Measurements from ENCODE around the gene ARL11. TPM values are rescaled to one million over a fixed set of nuclear protein-coding genes. Genes with fewer than 3 reads are reported as not detected.

The ARL11 gene
- total RNA-seq, 1 donor from 2014 or later, result 0.20 TPM

- Mint-ChIP-seq H3K27ac (no peak overlapping the region), H3K27me3 (ENCODE audit: low read depth) (no peaks in the 10 kb centered on the region), H3K36me3 (no peaks in the 10 kb centered on the region), H3K9me3 (no peaks in the 10 kb centered on the region), H3K4me1 (no peaks in the 10 kb centered on the region), H3K4me3 (no peak overlapping the region)
- DNase-seq (ENCODE audit: low spot score in 2 of 2, unreplicated experiment in 2 of 2), result no peak
- TF ChIP-seq, protein P1, sequence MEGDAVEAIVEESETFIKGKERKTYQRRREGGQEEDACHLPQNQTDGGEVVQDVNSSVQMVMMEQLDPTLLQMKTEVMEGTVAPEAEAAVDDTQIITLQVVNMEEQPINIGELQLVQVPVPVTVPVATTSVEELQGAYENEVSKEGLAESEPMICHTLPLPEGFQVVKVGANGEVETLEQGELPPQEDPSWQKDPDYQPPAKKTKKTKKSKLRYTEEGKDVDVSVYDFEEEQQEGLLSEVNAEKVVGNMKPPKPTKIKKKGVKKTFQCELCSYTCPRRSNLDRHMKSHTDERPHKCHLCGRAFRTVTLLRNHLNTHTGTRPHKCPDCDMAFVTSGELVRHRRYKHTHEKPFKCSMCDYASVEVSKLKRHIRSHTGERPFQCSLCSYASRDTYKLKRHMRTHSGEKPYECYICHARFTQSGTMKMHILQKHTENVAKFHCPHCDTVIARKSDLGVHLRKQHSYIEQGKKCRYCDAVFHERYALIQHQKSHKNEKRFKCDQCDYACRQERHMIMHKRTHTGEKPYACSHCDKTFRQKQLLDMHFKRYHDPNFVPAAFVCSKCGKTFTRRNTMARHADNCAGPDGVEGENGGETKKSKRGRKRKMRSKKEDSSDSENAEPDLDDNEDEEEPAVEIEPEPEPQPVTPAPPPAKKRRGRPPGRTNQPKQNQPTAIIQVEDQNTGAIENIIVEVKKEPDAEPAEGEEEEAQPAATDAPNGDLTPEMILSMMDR (IDR thresholded peaks at IDR 0.05; ENCODE audit: unreplicated experiment), result no peak
Observed at GRCh38 chr13:49638030-49638743, 9.9 kb downstream of the ARL11 start.

- no peaks in the 10 kb centered on the region for H3K4me1 Mint-ChIP-seq
- no peaks in the 10 kb centered on the region for H3K27me3 Mint-ChIP-seq (ENCODE audit: low read depth)
- H3K4me3 Mint-ChIP-seq, result no peak overlapping the region
- H3K9me3 Mint-ChIP-seq, result no peaks in the 10 kb centered on the region
- no peaks in the 10 kb centered on the region for H3K36me3 Mint-ChIP-seq
- DNase-seq (ENCODE audit: low spot score in 2 of 2, unreplicated experiment in 2 of 2), result no peak
- TF ChIP-seq, protein P1 (IDR thresholded peaks at IDR 0.05; ENCODE audit: unreplicated experiment), result no peak
- H3K27ac Mint-ChIP-seq, result no peak overlapping the region
Observed at GRCh38 chr13:49638744-49639072, 10.4 kb downstream of the ARL11 start.

GRCh38 chr13:49641801-49642291 is 13.5 kb downstream of the ARL11 start:
- DNase-seq (ENCODE audit: low spot score in 2 of 2, unreplicated experiment in 2 of 2), result no peak
- Mint-ChIP-seq H3K9me3 (no peaks in the 10 kb centered on the region), H3K4me3 (no peak overlapping the region), H3K36me3 (no peaks in the 10 kb centered on the region), H3K4me1 (no peaks in the 10 kb centered on the region), H3K27me3 (ENCODE audit: low read depth) (no peaks in the 10 kb centered on the region), H3K27ac (no peak overlapping the region)
- TF ChIP-seq, protein P1 (IDR thresholded peaks at IDR 0.05; ENCODE audit: unreplicated experiment), result no peak

GRCh38 chr13:49643035-49643646 is 14.8 kb downstream of the ARL11 start:
- no peaks in the 10 kb centered on the region for H3K4me1 Mint-ChIP-seq
- no peak overlapping the region for H3K4me3 Mint-ChIP-seq
- H3K9me3 Mint-ChIP-seq, result no peaks in the 10 kb centered on the region
- DNase-seq (ENCODE audit: low spot score in 2 of 2, unreplicated experiment in 2 of 2), result no peak
- no peaks in the 10 kb centered on the region for H3K36me3 Mint-ChIP-seq
- TF ChIP-seq, protein P1 (IDR thresholded peaks at IDR 0.05; ENCODE audit: unreplicated experiment), result no peak
- H3K27ac Mint-ChIP-seq, result no peak overlapping the region
- H3K27me3 Mint-ChIP-seq (ENCODE audit: low read depth), result no peaks in the 10 kb centered on the region

GRCh38 chr13:49645451-49645850 is 17.1 kb downstream of the ARL11 start:
- no peaks in the 10 kb centered on the region for H3K36me3 Mint-ChIP-seq
- no peak overlapping the region for H3K4me3 Mint-ChIP-seq
- DNase-seq (ENCODE audit: low spot score in 2 of 2, unreplicated experiment in 2 of 2), result no peak
- no peak overlapping the region for H3K27ac Mint-ChIP-seq
- no peaks in the 10 kb centered on the region for H3K4me1 Mint-ChIP-seq
- TF ChIP-seq, protein P1 (IDR thresholded peaks at IDR 0.05; ENCODE audit: unreplicated experiment), result no peak
- no peaks in the 10 kb centered on the region for H3K27me3 Mint-ChIP-seq (ENCODE audit: low read depth)
- no peaks in the 10 kb centered on the region for H3K9me3 Mint-ChIP-seq

Measured in mesothelial cell of epicardium (in vitro differentiated cells).